GM18498 (cell line): ENCODE results near the gene CFAP53.

Experiments used
- ATAC-seq: cut with Tn5 transposase; IDR thresholded peaks from one replicate; pipeline ENCODE4 v1.9.1; 2021; ENCODE audit warnings: mild to moderate bottlenecking, moderate library complexity; ENCODE audit not compliant: unreplicated experiment

Gene CFAP53

GRCh38 chr18:50195689-50196088 is 70.6 kb downstream of the CFAP53 start:
- no peak for ATAC-seq

- ATAC-seq: peak; percentile 86
These were observed 71.4 kb downstream of the CFAP53 start, which contains the start of gene MYO5B for GRCh38 chr18:50194631-50195532. MYO5B (minus strand) TSS chr18:50195147; CDS start chr18:50194793, 354 bp downstream.

GRCh38 chr18:50193796-50194630 is 72.3 kb downstream of the CFAP53 start:
- no peak for ATAC-seq

- no peak for ATAC-seq
These were observed 73.1 kb downstream of the CFAP53 start for GRCh38 chr18:50192995-50193795.

GRCh38 chr18:50190926-50191325 is 75.4 kb downstream of the CFAP53 start:
- ATAC-seq: no peak

- no peak for ATAC-seq
These were observed 76.1 kb downstream of the CFAP53 start for GRCh38 chr18:50190236-50190635.

- no peak for ATAC-seq
These were observed 77.1 kb downstream of the CFAP53 start for GRCh38 chr18:50189160-50189559.

GRCh38 chr18:50188652-50189051 is 77.6 kb downstream of the CFAP53 start:
- no peak for ATAC-seq

GRCh38 chr18:50187659-50188058 is 78.6 kb downstream of the CFAP53 start:
- ATAC-seq: no peak

GRCh38 chr18:50186385-50186784 is 79.9 kb downstream of the CFAP53 start:
- no peak for ATAC-seq

- no peak for ATAC-seq
These were observed 82.7 kb downstream of the CFAP53 start for GRCh38 chr18:50183556-50183955.

- ATAC-seq: no peak
These were observed 83.8 kb downstream of the CFAP53 start for GRCh38 chr18:50182511-50182910.

- no peak for ATAC-seq
These were observed 84.7 kb downstream of the CFAP53 start for GRCh38 chr18:50181590-50181989.

GRCh38 chr18:50179465-50179864 is 86.8 kb downstream of the CFAP53 start:
- ATAC-seq: no peak

GRCh38 chr18:50177294-50177992 is 88.9 kb downstream of the CFAP53 start:
- no peak for ATAC-seq
